Suprapubic skin (tissue), 3 donors: ENCODE data around the gene SSR2.

Experiments
- EP300 ChIP-seq: sonication (generic); formaldehyde crosslinking; IDR thresholded peaks from one replicate; pipeline ENCODE4 v1.6.1; 2017; ENCODE audit warnings: antibody characterized with exemption
- POLR2A ChIP-seq, 2 donors: fragments of 450-650 bp; IDR thresholded peaks; one replicate each; pipeline ENCODE4 v1.6.1; 2017; ENCODE audit warnings: antibody characterized with exemption in 2 of 2, mild to moderate bottlenecking in 2 of 2, moderate library complexity in 2 of 2
- TF ChIP-seq, protein P1 (sequence below), 2 donors: fragments of 200-600 bp in 1 of 2; fragments of 450-650 bp in 1 of 2; sonication (generic) in 1 of 2; IDR thresholded peaks; one replicate each; pipeline ENCODE4 v1.5.1; 2016 to 2019; ENCODE audit warnings: antibody characterized with exemption in 2 of 2, mild to moderate bottlenecking in 1 of 2, moderate library complexity in 1 of 2

DNA sequence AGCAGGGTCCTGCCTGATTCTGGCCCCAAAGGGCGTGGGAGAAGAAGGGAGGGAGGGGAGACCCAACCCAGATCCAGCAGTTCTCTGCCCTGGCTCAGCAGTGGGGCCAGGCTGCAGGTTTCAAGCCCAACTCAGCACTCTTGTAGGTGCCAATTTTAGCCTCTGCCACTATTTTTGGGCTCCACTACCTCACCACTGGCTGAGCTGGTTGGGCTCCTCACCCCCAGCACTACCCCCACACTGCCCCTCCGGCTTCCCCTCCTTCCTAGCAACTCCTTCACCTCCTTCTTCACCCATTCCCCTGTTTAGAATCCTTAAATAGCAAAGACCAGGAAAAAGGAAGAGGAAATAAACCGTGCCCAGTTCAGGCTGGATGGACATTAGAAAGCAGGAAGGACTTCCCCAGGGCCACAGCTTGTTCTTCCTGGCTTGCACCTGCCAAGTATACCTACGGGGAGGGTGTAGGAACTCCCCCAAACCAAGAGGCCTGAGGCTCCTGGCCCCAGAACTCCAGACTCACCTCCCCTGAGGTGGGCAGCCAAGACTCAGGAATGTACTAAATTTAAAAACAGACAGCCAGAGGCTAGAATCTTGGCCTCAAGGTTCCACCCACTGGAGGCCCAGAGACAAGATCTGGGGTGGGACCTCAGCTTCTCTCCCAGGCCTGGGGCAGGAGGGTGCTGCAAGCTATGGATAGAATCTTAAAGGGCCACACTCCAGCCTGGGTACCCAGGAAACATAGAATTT lies 41.0 kb downstream of the SSR2 start:
- TF ChIP-seq POLR2A (IDR thresholded peaks at IDR 0.05) (no peak), EP300 (no peak)
- TF ChIP-seq, protein P1, sequence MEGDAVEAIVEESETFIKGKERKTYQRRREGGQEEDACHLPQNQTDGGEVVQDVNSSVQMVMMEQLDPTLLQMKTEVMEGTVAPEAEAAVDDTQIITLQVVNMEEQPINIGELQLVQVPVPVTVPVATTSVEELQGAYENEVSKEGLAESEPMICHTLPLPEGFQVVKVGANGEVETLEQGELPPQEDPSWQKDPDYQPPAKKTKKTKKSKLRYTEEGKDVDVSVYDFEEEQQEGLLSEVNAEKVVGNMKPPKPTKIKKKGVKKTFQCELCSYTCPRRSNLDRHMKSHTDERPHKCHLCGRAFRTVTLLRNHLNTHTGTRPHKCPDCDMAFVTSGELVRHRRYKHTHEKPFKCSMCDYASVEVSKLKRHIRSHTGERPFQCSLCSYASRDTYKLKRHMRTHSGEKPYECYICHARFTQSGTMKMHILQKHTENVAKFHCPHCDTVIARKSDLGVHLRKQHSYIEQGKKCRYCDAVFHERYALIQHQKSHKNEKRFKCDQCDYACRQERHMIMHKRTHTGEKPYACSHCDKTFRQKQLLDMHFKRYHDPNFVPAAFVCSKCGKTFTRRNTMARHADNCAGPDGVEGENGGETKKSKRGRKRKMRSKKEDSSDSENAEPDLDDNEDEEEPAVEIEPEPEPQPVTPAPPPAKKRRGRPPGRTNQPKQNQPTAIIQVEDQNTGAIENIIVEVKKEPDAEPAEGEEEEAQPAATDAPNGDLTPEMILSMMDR (IDR thresholded peaks at IDR 0.05), result no peak
